Raji (cell line): Measurements from ENCODE around the gene GMPPA.

Experiments
- POLR2A ChIP-seq: IDR thresholded peaks from 2 replicates; pipeline ENCODE4 v1.6.1; 2011; ENCODE audit warnings: low read depth, low read length, control low read depth; ENCODE audit not compliant: insufficient read depth

GMPPA gene

DNA sequence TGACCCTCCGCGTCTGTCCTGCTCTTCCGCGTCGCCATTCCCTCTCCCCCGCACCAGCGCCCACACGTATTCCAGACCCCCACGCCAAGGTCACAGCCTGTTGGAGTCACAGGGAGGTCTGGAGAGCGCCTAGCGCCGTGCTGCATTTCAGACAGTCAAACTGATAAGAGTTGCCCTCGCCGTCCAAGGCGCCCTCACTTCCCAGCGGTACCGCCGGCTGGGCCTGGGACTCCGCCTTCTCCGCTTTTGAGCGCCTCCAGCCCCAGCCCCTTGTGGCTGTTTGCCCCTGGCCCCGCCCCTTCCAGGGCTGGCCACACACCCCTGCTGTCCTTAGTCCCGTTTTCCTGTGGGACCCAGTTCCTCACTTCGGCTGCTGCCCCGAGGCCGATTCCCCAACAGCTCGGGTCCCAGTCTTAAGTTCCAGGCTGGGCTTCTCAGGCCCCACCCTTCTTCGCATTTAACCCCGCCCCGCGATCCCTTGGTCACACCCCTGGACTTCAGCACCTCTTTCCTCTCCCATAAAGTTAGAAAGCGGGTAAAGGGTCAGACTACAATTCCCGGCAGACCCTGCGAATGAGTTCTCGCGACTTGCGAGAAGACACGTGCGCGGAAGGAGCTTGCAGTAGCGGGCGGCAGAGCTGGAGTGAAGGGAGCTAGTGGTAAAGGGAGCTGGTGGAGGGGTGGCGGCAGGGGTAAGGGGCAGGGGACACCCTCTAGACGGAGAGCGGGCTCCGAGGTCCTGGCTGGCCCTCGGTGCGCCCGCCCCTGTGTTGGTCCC lies at the start of gene GMPPA:
TSS of gene GMPPA (plus strand) at position 612 of the 778 bp plus-strand sequence. CDS start 1,085 bp downstream, outside the sequence.
- TF ChIP-seq POLR2A = peak; percentile 90

DNA sequence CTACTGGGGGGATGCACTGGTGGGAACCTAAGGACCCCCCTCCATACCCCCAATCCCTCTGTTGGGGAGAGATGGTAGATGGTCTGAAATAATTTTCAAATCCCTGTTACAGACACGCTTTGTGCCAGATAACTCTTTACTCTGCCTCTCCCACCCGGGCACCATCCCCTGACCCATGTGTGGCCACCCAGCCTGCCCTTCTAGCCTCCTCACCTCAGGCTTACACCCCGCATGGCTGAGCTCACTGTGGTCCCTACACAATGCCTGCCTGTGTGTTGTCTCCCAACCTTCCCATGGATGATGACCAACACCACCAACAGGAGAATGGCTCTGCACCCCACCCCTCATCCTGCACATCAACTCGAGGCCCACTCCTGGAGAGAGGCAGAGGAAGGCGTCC lies 49.1 kb upstream of the GMPPA start:
- TF ChIP-seq POLR2A = no peak

DNA sequence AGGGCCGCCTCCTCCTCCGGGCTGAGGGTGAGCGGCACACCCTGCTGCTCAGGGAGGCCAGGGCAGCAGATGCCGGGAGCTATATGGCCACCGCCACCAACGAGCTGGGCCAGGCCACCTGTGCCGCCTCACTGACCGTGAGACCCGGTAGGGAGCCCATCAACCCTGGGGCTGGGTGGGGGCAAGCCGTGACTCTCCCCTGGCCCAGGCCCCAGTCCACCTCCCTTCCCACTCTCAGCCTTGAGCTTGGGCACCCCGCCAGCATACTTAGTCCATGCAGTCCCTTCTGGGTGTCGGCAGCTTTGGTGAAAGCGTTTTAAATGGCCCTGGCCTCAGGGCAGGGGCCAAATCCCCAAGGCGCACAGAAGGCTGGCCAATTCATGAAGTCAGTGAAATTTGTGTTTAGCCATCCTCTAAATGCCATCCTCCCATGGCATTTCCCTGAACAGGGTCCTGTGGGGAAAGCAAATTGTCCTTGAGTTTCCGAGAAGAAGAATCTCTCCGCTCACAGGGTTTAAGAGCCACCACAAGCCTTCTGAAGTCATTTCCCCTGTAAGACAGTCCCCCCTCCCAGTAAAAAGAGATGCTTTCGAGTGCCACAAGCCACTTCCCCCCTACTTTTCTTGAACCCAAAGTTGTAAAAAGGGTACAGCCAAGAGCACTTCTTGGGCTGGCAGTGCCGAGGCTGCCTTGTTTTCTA lies 46.9 kb upstream of the GMPPA start:
- no peak for TF ChIP-seq POLR2A

DNA sequence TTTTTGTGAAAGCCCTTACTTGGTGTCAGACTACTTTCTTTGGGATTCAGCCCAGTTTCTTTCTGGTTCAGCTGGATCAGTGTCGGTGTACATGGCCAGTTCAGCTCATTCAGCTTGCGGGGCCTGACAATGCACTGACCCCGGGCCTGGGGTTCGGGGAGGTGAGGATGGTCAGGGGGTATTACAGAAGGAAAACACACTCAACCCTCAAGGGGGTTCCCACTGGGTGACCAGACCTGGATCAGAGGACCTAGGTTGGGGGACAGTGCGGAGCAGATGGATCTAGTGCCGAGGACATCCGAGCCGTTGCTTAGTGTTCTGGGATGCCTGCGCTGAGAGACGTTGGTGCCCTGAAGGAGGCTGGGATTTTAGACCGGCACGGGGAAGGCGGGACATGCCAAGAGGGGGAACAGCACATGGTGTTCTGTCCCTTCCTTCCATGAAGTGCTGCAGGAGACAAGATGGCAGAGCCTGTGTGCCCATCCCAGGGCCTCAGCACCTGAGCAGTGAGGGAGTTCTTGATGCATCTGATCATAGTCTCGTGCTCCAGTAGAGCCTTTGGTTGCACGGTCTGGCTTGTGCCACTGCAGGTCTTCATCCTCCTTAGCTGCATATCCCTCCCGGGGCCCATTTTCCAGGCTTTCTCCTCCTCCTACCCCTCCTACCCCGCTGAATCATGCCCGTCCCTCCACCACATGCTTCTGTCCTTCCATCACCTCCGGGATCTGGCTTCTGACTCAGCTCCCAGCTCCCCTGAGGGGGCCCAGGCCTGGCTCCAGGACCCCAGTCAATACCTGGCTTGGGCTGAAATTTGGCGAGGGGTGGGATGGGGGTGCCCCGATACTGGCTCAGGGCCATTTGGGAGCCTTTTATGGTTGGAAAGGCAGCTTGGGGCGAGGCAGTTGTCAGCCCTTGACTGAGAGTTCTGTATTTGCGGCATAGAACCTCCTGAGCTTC lies 46.1 kb upstream of the GMPPA start:
- no peak for TF ChIP-seq POLR2A

DNA sequence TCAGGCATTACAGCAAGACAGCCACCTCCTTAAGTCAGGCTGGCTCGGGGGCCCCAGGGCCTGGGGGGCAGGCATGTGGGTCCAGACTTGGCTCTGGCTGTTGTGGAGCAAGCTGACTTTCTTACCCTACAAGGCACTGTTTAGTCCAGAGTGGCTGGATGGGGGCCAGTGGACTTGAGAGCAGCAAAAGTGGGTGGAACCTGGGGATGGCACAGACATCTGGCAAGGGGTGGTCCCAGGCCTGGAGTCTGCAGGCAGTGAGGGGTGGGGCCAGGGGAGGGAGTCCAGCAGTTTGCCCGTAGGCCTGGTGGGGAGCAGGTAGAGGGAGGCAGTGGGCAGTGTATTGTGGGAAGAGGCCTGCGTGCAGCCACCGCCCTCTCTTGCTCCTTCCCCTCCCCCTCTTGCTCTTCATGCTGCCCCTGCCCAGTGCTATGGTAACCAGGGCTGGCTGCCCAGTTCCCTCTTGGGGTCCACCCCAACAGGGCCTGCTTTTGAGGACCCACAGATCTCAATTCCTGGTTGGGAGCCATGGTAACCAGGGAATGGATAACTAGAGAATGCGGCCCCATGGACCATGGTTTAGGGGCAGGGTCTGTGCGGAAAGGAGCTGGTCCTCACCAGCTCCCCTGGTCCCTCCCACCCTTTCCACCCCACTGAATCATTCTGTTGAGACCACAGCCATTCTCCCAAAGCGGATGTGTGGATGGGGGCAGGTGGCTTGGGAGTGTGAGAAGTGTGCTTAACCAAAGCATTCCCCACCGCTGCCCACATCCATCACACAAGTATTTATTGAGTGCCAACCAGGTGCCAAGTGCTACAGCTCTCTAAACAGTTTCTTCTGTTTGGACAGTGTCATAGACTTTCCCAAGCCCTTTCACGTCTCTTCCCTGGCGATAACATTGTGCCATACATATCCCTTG lies 44.8 kb upstream of the GMPPA start:
- TF ChIP-seq POLR2A = no peak

DNA sequence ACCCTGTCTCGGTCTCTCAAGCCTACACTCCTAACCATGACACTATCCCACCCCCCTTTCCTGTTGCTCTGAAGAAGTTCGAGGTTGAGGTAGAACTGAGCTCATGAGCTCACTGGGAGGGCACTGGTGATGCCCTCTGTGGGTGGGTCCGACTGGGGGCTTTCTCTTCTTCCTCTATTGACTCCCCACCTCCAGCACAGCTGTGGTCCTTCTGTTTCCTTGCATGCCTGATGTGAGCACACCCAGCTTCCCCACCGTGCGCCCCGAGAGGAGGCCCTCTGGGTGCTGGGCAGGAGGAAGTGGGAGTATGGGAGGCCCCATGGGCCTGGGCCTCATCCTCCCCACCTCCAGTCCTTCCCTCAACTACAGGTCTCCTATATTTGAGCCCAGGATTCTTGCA lies 43.1 kb upstream of the GMPPA start:
- TF ChIP-seq POLR2A = no peak

DNA sequence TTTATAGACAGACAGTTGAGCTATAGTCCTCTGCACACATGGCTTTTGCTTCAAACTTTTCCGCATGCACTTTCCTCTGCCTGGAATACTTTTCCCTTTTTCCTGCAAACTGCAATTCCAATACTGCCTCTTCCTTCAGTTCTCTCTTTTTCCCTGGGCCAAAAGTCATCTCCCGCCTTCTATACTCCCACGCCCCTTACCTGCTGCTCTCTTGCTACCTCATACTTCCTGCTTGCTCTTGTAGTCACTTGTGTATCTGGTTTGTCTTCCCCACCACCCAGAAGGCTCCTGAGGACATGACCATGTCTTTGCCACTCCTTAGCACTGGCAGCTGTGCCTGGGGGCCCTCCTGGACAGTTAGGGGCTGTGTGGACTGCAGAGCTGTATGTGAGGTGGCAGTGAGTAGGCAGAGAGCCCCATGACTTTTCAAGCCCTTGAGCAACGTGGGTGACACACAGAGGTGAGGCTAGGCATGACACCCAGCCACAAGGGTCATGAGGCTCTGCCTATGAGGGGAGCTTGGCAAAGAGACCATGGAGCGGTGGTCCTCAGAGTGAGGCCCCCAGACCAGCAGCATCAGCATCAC lies 40.8 kb upstream of the GMPPA start:
- TF ChIP-seq POLR2A = no peak

DNA sequence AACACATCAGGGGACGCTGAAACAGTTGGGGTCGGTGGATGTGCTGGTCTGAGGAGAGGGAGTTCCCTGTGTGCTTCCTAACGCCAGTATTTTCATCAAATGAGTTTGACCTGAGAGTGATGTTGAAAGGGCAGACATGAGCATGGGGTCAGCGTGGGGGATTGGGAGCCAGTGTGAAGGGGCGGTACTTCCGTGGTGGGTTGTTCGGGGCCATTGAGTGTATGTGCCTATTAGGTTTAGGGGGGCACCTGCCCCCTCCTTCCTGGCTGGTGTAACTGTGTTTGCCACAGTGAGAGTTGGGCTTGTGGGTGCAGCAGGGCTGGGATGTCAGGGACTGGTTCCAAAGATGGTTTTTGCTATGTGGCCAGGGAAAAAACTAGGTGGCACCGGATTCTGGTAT lies 39.7 kb upstream of the GMPPA start:
- no peak for TF ChIP-seq POLR2A

DNA sequence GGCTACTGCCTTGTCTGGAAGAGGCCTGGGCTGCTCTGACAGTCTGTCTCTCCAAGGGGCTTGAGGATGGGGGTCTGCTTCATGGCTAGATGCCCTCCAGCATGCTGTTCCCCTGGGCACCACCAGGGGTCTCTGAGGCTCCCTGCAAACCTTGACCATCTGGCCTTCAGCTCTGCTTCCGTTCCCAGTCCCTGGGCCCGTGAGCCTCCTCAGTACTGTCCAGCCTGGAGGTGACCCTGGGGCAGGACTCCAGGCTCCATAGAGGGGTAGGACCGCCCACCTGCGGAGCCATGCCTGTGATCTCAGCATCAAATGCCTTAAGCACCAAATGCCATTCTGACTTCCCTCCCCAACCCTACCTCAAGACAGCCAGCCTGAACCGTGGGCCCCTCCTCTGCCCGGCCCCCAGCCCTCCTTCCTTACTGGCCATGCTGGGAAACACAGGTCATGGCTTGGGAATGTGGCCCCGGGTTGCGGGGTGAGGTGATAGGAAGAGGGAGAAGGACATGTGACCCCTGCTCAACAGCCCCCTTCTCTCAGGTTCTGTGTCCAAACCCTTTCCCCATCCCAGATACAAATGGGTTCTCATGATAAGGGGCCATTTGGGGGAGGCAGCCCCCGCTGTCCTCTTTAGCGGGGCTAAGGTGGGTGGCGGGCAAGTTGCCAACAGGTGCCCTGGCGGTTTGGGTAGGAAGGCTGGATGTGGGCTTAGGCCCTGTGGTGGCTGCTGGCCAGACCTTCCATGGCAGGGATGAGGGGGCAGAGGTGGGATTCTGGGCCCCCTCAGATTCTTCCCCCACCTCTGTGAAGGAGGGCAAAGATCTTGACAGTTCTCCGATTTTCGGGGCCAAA lies 39.0 kb upstream of the GMPPA start:
- no peak for TF ChIP-seq POLR2A

DNA sequence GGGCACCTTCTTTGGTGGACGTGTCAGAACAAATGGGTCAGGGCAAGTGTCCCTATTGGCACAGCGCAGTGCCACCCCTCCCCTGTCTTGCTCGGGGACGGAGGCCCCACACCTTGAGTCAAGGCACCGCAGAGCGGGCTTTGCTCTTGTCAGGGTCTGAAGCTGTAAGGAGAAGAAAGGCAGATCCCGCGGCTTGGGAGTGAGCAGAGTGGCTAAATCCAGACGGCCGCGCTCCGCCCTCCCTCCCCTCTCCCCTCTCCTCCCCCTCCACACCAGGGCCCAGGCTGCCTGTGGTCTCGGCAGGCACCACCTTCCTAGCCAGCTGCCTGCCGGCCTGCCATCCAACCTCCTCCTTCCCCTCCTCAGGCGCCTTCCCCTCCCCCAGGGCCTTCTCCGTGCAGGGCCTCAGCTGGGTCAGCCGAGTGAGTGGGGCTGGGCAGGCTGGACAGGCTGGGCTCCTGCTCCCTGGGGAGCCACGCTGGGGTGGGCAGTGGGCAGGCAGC lies 38.2 kb upstream of the GMPPA start:
- no peak for TF ChIP-seq POLR2A

DNA sequence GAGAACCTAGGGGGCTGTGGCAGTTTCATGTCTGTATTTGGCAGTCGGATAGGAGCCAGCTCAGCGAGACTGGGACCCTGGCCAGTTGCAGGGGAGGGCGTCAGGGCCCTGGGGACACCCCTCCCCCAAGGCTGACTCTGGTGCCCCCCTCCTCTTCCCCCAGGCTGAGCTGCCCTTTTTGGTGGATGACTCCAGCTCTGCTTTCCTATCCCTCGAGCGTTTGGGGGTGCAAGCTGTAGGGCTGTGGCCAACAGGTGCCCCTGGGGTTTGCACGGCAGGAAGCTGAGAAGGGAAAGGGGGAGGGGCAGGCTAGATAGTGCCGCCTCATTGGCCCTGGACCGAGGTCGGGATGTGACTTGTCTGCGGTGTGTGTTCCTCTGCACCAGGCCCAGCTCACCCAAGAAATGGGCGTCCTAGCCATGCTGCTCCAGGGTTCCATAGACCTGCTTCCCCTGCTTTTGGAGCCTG lies 37.6 kb upstream of the GMPPA start:
- no peak for TF ChIP-seq POLR2A

DNA sequence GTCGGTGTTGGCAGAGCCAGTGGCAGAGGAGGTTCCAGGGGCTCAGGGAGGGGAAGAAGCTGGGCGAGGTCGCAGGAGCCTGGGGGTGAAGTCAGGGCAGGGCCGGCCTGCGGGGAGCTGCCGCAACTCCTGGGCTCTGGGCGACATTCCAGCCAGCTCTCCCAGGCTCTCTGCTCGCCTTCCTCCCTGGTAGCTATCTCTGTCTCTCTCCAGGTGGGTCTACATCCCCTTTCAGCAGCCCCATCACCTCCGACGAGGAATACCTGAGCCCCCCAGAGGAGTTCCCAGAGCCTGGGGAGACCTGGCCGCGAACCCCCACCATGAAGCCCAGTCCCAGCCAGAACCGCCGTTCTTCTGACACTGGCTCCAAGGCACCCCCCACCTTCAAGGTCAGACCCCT lies 37.0 kb upstream of the GMPPA start:
- no peak for TF ChIP-seq POLR2A

DNA sequence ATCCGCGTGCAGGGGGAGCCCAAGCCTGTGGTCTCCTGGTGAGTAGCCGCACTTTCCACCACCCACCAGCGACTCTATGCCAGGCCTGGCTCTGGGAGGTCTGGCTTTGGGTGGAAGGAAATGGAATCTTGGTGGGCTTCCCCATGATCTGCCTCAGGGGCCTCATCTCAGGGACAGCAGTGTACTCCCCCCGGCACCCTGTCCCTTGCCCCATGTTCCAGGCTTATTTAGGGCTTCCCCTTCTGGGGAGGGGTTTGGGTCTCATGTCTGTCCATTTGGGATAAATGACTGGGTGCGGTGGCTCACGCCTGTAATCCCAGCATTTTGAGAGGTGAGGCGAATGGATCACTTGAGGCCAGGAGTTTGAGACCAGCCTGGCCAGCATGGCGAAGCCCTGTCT lies 36.3 kb upstream of the GMPPA start:
- TF ChIP-seq POLR2A = no peak
